WTC11 (cell line): ENCODE measurements around the gene RUFY2. TPM values are rescaled to one million over a fixed set of nuclear protein-coding genes. Genes with fewer than 3 reads are reported as not detected.

Source experiments
- ESRRA ChIP-seq: sonication (generic); formaldehyde crosslinking; IDR thresholded peaks from 2 replicates; pipeline ENCODE4 v1.8.1; 2022; ENCODE audit warnings: mild to moderate bottlenecking, missing genetic modification reagents, borderline replicate concordance
- FOXP1 ChIP-seq: sonication (generic); formaldehyde crosslinking; IDR thresholded peaks from 2 replicates; pipeline ENCODE4 v1.8.0; 2022; ENCODE audit warnings: missing genetic modification reagents, mild to moderate bottlenecking, moderate library complexity, borderline replicate concordance
- HMGA2 ChIP-seq: fragments of 250-450 bp; sonication (Bioruptor Pico); IDR thresholded peaks from 2 replicates; pipeline ENCODE4 v1.4.0; 2021; ENCODE audit warnings: mild to moderate bottlenecking, moderate library complexity
- MLX ChIP-seq: sonication (generic); formaldehyde crosslinking; IDR thresholded peaks from 2 replicates; pipeline ENCODE4 v1.8.1; 2023; ENCODE audit warnings: mild to moderate bottlenecking, missing genetic modification reagents, moderate library complexity
- MXD4 ChIP-seq: fragments of 250-450 bp; sonication (Bioruptor Pico); IDR thresholded peaks from 2 replicates; pipeline ENCODE4 v1.8.0; 2021; ENCODE audit warnings: mild to moderate bottlenecking, moderate library complexity, borderline replicate concordance
- NFE2L1 ChIP-seq: sonication (generic); formaldehyde crosslinking; IDR thresholded peaks from 2 replicates; pipeline ENCODE4 v1.8.1; 2023; ENCODE audit warnings: missing genetic modification reagents
- OVOL2 ChIP-seq: fragments of 250-450 bp; sonication (Bioruptor Pico); IDR thresholded peaks from 2 replicates; pipeline ENCODE4 v1.9.0; 2021; ENCODE audit warnings: mild to moderate bottlenecking, borderline replicate concordance
- ZBTB21 ChIP-seq: sonication (generic); formaldehyde crosslinking; IDR thresholded peaks from 2 replicates; pipeline ENCODE4 v1.8.1; 2023; ENCODE audit warnings: mild to moderate bottlenecking, missing genetic modification reagents, borderline replicate concordance
- ZNF423 ChIP-seq: fragments of 250-450 bp; sonication (Bioruptor Pico); IDR thresholded peaks from 2 replicates; pipeline ENCODE4 v2.1.2; 2022; ENCODE audit warnings: mild to moderate bottlenecking, moderate library complexity
- total RNA-seq: library from RNA; stranded (reverse); gene quantifications from 3 replicates; pipeline ENCODE4 v1.2.3, GENCODE V29; 2021
- TF ChIP-seq, protein P1 (sequence below): sonication (generic); formaldehyde crosslinking; IDR thresholded peaks from 2 replicates; pipeline ENCODE4 v1.8.0; 2022; ENCODE audit warnings: mild to moderate bottlenecking, missing genetic modification reagents
- TF ChIP-seq, protein P2 (sequence below): sonication (generic); formaldehyde crosslinking; IDR thresholded peaks from 2 replicates; pipeline ENCODE4 v1.8.0; 2022; ENCODE audit warnings: mild to moderate bottlenecking, missing genetic modification reagents
- TF ChIP-seq, protein P3 (sequence below): fragments of 250-450 bp; sonication (Bioruptor Pico); conservative IDR thresholded peaks from 2 replicates; pipeline ENCODE4 v1.9.0; 2021; ENCODE audit warnings: mild to moderate bottlenecking
- TF ChIP-seq, protein P4 (sequence below): sonication (generic); formaldehyde crosslinking; IDR thresholded peaks from 2 replicates; pipeline ENCODE4 v1.8.0; 2023; ENCODE audit warnings: mild to moderate bottlenecking, missing genetic modification reagents
- TF ChIP-seq, protein P5 (sequence below): fragments of 250-450 bp; sonication (Bioruptor Pico); IDR thresholded peaks from 2 replicates; pipeline ENCODE4 v1.9.0; 2021; ENCODE audit warnings: mild to moderate bottlenecking, borderline replicate concordance
- TF ChIP-seq, protein P6 (sequence below): fragments of 250-450 bp; sonication (Bioruptor Pico); IDR thresholded peaks from 2 replicates; pipeline ENCODE4 v1.9.0; 2021; ENCODE audit warnings: moderate library complexity, mild to moderate bottlenecking, inconsistent platforms, borderline replicate concordance
- TF ChIP-seq, protein P7 (sequence below): sonication (generic); formaldehyde crosslinking; IDR thresholded peaks from 2 replicates; pipeline ENCODE4 v1.8.1; 2023; ENCODE audit warnings: mild to moderate bottlenecking, missing genetic modification reagents
- TF ChIP-seq, protein P8 (sequence below): sonication (generic); formaldehyde crosslinking; IDR thresholded peaks from 2 replicates; pipeline ENCODE4 v1.8.1; 2022; ENCODE audit warnings: mild to moderate bottlenecking, moderate library complexity, missing genetic modification reagents
- TF ChIP-seq, protein P9 (sequence below): sonication (generic); formaldehyde crosslinking; IDR thresholded peaks from 2 replicates; pipeline ENCODE4 v1.8.1; 2022; ENCODE audit warnings: missing genetic modification reagents, borderline replicate concordance

Gene RUFY2
- total RNA-seq, 1 experiment from 2014 or later = 10.3 TPM

GRCh38 chr10:68331455-68332258 lies 75.4 kb downstream of the RUFY2 start, which contains the start of gene HNRNPH3 (continued):
- TF ChIP-seq, protein P1, sequence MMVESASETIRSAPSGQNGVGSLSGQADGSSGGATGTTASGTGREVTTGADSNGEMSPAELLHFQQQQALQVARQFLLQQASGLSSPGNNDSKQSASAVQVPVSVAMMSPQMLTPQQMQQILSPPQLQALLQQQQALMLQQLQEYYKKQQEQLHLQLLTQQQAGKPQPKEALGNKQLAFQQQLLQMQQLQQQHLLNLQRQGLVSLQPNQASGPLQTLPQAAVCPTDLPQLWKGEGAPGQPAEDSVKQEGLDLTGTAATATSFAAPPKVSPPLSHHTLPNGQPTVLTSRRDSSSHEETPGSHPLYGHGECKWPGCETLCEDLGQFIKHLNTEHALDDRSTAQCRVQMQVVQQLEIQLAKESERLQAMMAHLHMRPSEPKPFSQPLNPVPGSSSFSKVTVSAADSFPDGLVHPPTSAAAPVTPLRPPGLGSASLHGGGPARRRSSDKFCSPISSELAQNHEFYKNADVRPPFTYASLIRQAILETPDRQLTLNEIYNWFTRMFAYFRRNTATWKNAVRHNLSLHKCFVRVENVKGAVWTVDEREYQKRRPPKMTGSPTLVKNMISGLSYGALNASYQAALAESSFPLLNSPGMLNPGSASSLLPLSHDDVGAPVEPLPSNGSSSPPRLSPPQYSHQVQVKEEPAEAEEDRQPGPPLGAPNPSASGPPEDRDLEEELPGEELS (CRISPR knock-in tag) = peak; percentile 6; the same call in 1 of the 2 replicates
- peak; percentile 7; the same call in 1 of the 2 replicates for TF ChIP-seq OVOL2
- TF ChIP-seq, protein P2, sequence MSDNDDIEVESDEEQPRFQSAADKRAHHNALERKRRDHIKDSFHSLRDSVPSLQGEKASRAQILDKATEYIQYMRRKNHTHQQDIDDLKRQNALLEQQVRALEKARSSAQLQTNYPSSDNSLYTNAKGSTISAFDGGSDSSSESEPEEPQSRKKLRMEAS (CRISPR knock-in tag) = peak; percentile 97
- TF ChIP-seq, protein P3, sequence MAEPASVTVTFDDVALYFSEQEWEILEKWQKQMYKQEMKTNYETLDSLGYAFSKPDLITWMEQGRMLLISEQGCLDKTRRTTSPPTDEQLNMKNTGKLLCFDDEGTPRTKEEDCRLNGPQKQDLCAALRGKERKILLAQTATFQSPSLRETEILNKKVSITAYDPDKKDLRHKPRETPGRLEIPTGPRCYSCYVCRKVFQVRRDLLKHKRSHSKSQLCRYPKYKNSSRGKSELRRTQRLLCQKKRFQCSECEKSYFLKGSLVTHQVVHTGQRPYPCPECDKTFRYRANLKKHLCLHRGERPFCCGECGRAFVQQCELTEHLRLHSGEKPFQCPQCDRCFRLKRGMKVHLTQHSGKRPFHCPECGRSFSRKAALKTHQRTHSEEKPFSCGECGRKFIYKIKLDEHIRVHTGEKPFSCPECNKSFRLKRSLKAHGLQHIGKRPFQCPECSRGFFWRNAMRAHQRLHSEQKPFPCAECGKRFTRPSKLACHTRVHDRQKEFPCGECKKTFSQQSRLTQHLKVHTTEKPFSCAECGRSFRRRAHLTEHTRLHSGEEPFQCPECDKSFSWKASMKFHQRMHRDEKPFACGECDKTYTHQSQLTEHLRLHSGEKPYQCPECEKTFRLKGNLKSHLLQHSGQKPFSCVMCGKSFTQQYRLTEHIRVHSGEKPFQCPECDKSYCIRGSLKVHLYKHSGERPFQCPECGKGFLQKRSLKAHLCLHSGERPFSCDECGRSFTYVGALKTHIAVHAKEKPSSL (CRISPR knock-in tag) = no peak
- TF ChIP-seq NFE2L1 (CRISPR knock-in tag) = peak; percentile 83
- no peak for TF ChIP-seq MXD4 (CRISPR knock-in tag)
- TF ChIP-seq, protein P4, sequence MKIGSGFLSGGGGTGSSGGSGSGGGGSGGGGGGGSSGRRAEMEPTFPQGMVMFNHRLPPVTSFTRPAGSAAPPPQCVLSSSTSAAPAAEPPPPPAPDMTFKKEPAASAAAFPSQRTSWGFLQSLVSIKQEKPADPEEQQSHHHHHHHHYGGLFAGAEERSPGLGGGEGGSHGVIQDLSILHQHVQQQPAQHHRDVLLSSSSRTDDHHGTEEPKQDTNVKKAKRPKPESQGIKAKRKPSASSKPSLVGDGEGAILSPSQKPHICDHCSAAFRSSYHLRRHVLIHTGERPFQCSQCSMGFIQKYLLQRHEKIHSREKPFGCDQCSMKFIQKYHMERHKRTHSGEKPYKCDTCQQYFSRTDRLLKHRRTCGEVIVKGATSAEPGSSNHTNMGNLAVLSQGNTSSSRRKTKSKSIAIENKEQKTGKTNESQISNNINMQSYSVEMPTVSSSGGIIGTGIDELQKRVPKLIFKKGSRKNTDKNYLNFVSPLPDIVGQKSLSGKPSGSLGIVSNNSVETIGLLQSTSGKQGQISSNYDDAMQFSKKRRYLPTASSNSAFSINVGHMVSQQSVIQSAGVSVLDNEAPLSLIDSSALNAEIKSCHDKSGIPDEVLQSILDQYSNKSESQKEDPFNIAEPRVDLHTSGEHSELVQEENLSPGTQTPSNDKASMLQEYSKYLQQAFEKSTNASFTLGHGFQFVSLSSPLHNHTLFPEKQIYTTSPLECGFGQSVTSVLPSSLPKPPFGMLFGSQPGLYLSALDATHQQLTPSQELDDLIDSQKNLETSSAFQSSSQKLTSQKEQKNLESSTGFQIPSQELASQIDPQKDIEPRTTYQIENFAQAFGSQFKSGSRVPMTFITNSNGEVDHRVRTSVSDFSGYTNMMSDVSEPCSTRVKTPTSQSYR = peak; percentile 97
- no peak; the same call in 1 of the 2 replicates for TF ChIP-seq ZBTB21 (CRISPR knock-in tag)
- TF ChIP-seq, protein P5, sequence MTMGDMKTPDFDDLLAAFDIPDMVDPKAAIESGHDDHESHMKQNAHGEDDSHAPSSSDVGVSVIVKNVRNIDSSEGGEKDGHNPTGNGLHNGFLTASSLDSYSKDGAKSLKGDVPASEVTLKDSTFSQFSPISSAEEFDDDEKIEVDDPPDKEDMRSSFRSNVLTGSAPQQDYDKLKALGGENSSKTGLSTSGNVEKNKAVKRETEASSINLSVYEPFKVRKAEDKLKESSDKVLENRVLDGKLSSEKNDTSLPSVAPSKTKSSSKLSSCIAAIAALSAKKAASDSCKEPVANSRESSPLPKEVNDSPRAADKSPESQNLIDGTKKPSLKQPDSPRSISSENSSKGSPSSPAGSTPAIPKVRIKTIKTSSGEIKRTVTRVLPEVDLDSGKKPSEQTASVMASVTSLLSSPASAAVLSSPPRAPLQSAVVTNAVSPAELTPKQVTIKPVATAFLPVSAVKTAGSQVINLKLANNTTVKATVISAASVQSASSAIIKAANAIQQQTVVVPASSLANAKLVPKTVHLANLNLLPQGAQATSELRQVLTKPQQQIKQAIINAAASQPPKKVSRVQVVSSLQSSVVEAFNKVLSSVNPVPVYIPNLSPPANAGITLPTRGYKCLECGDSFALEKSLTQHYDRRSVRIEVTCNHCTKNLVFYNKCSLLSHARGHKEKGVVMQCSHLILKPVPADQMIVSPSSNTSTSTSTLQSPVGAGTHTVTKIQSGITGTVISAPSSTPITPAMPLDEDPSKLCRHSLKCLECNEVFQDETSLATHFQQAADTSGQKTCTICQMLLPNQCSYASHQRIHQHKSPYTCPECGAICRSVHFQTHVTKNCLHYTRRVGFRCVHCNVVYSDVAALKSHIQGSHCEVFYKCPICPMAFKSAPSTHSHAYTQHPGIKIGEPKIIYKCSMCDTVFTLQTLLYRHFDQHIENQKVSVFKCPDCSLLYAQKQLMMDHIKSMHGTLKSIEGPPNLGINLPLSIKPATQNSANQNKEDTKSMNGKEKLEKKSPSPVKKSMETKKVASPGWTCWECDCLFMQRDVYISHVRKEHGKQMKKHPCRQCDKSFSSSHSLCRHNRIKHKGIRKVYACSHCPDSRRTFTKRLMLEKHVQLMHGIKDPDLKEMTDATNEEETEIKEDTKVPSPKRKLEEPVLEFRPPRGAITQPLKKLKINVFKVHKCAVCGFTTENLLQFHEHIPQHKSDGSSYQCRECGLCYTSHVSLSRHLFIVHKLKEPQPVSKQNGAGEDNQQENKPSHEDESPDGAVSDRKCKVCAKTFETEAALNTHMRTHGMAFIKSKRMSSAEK (CRISPR knock-in tag) = 0 out of 2 replicates have a peak, but pooled peaks have one; percentile 40
- TF ChIP-seq HMGA2 = no peak
- no peak for TF ChIP-seq ESRRA
- TF ChIP-seq, protein P6, sequence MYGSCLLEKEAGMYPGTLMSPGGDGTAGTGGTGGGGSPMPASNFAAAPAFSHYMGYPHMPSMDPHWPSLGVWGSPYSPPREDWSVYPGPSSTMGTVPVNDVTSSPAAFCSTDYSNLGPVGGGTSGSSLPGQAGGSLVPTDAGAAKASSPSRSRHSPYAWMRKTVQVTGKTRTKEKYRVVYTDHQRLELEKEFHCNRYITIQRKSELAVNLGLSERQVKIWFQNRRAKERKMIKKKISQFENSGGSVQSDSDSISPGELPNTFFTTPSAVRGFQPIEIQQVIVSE (CRISPR knock-in tag) = no peak
- no peak for TF ChIP-seq ZNF423 (CRISPR knock-in tag)
- TF ChIP-seq, protein P7, sequence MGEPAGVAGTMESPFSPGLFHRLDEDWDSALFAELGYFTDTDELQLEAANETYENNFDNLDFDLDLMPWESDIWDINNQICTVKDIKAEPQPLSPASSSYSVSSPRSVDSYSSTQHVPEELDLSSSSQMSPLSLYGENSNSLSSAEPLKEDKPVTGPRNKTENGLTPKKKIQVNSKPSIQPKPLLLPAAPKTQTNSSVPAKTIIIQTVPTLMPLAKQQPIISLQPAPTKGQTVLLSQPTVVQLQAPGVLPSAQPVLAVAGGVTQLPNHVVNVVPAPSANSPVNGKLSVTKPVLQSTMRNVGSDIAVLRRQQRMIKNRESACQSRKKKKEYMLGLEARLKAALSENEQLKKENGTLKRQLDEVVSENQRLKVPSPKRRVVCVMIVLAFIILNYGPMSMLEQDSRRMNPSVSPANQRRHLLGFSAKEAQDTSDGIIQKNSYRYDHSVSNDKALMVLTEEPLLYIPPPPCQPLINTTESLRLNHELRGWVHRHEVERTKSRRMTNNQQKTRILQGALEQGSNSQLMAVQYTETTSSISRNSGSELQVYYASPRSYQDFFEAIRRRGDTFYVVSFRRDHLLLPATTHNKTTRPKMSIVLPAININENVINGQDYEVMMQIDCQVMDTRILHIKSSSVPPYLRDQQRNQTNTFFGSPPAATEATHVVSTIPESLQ = 0 out of 2 replicates have a peak, but pooled peaks have one; percentile 10
- no peak for TF ChIP-seq MLX (CRISPR knock-in tag)
- TF ChIP-seq, protein P8, sequence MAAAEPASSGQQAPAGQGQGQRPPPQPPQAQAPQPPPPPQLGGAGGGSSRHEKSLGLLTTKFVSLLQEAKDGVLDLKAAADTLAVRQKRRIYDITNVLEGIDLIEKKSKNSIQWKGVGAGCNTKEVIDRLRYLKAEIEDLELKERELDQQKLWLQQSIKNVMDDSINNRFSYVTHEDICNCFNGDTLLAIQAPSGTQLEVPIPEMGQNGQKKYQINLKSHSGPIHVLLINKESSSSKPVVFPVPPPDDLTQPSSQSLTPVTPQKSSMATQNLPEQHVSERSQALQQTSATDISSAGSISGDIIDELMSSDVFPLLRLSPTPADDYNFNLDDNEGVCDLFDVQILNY (CRISPR knock-in tag) = peak; percentile 43; the same call in 1 of the 2 replicates
- peak; percentile 83 for TF ChIP-seq FOXP1 (CRISPR knock-in tag)
- TF ChIP-seq, protein P9, sequence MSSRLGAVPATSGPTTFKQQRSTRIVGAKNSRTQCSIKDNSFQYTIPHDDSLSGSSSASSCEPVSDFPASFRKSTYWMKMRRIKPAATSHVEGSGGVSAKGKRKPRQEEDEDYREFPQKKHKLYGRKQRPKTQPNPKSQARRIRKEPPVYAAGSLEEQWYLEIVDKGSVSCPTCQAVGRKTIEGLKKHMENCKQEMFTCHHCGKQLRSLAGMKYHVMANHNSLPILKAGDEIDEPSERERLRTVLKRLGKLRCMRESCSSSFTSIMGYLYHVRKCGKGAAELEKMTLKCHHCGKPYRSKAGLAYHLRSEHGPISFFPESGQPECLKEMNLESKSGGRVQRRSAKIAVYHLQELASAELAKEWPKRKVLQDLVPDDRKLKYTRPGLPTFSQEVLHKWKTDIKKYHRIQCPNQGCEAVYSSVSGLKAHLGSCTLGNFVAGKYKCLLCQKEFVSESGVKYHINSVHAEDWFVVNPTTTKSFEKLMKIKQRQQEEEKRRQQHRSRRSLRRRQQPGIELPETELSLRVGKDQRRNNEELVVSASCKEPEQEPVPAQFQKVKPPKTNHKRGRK = no peak
